ENCODE measurements around the gene BRCA2.

The BRCA2 gene

GRCh38 chr13:32390484-32390883 is 75.2 kb downstream of the BRCA2 start:
- DNase-seq: no peak

- no peak for DNase-seq
Measured at GRCh38 chr13:32391101-32391619, 75.9 kb downstream of the BRCA2 start.

- DNase-seq: no peak
Measured at GRCh38 chr13:32403108-32403507, 87.8 kb downstream of the BRCA2 start.

GRCh38 chr13:32407854-32408253 is 92.5 kb downstream of the BRCA2 start:
- DNase-seq: no peak

GRCh38 chr13:32408296-32409000 is 93.1 kb downstream of the BRCA2 start:
- peak; percentile 42 for DNase-seq

GRCh38 chr13:32409001-32409313 is 93.6 kb downstream of the BRCA2 start:
- peak; percentile 42 for DNase-seq

- DNase-seq: no peak
Measured at GRCh38 chr13:32409561-32410421, 94.5 kb downstream of the BRCA2 start.

- DNase-seq: no peak
Measured at GRCh38 chr13:32413284-32413683, 98.0 kb downstream of the BRCA2 start.

GRCh38 chr13:32414580-32414979 is 99.3 kb downstream of the BRCA2 start:
- no peak for DNase-seq

- DNase-seq: no peak
Measured at GRCh38 chr13:32415019-32415418, 99.7 kb downstream of the BRCA2 start.

- DNase-seq: no peak
Measured at GRCh38 chr13:32417995-32418394, 102.7 kb downstream of the BRCA2 start.

GRCh38 chr13:32419862-32420261 is 104.6 kb downstream of the BRCA2 start:
- DNase-seq: no peak

- DNase-seq: no peak
Measured at GRCh38 chr13:32423592-32423991, 108.3 kb downstream of the BRCA2 start.

- no peak for DNase-seq
Measured at GRCh38 chr13:32425158-32425557, 109.8 kb downstream of the BRCA2 start.

GRCh38 chr13:32426191-32426989 is 111.1 kb downstream of the BRCA2 start:
- DNase-seq: no peak

GRCh38 chr13:32426990-32427851 is 111.9 kb downstream of the BRCA2 start:
- peak; percentile 36 for DNase-seq

- peak; percentile 61 for DNase-seq
Measured at GRCh38 chr13:32427852-32428580, 112.7 kb downstream of the BRCA2 start, which contains the start of gene N4BP2L1. Gene N4BP2L1, minus strand, starts transcription at chr13:32428130. Its CDS starts 48 bp downstream, at chr13:32428082.

- no peak for DNase-seq
Measured at GRCh38 chr13:32428581-32429432, 113.5 kb downstream of the BRCA2 start.

- DNase-seq: no peak
Measured at GRCh38 chr13:32429433-32429909, 114.2 kb downstream of the BRCA2 start.

GRCh38 chr13:32430018-32430747 is 114.9 kb downstream of the BRCA2 start:
- DNase-seq: no peak
